GM21360 (cell line): ENCODE data around the gene RNLS.

Experiments
- ATAC-seq: cut with Tn5 transposase; IDR thresholded peaks from one replicate; pipeline ENCODE4 v1.9.1; 2021; ENCODE audit warnings: mild to moderate bottlenecking, moderate library complexity; ENCODE audit not compliant: unreplicated experiment

The RNLS gene

GRCh38 chr10:88482220-88482619 lies 100.9 kb downstream of the RNLS start:
- no peak for ATAC-seq

- ATAC-seq = no peak
Measured at GRCh38 chr10:88478256-88478655, 104.9 kb downstream of the RNLS start.

- no peak for ATAC-seq
Measured at GRCh38 chr10:88477343-88478085, 105.6 kb downstream of the RNLS start.

- no peak for ATAC-seq
Measured at GRCh38 chr10:88474884-88475844, 108.0 kb downstream of the RNLS start.

GRCh38 chr10:88473989-88474883 lies 108.9 kb downstream of the RNLS start:
- ATAC-seq = no peak

GRCh38 chr10:88472540-88472939 lies 110.6 kb downstream of the RNLS start:
- ATAC-seq = no peak

GRCh38 chr10:88471899-88472298 lies 111.2 kb downstream of the RNLS start:
- no peak for ATAC-seq

- ATAC-seq = no peak
Measured at GRCh38 chr10:88467835-88468485, 115.2 kb downstream of the RNLS start.

GRCh38 chr10:88466786-88467185 lies 116.3 kb downstream of the RNLS start:
- no peak for ATAC-seq

- no peak for ATAC-seq
Measured at GRCh38 chr10:88465765-88466164, 117.4 kb downstream of the RNLS start.

GRCh38 chr10:88463811-88464210 lies 119.3 kb downstream of the RNLS start:
- ATAC-seq = no peak

- ATAC-seq = no peak
Measured at GRCh38 chr10:88461426-88461825, 121.7 kb downstream of the RNLS start.

- ATAC-seq = no peak
Measured at GRCh38 chr10:88459530-88459929, 123.6 kb downstream of the RNLS start.

GRCh38 chr10:88458209-88458608 lies 124.9 kb downstream of the RNLS start:
- no peak for ATAC-seq

GRCh38 chr10:88457660-88458059 lies 125.5 kb downstream of the RNLS start:
- ATAC-seq = no peak

- ATAC-seq = no peak
Measured at GRCh38 chr10:88456730-88457129, 126.4 kb downstream of the RNLS start.

- no peak for ATAC-seq
Measured at GRCh38 chr10:88455831-88456230, 127.3 kb downstream of the RNLS start.

- ATAC-seq = no peak
Measured at GRCh38 chr10:88450201-88450600, 132.9 kb downstream of the RNLS start.

GRCh38 chr10:88442716-88443115 lies 140.4 kb downstream of the RNLS start:
- ATAC-seq = no peak

- no peak for ATAC-seq
Measured at GRCh38 chr10:88440541-88440940, 142.6 kb downstream of the RNLS start.
